Measurements from ENCODE around the gene EIF4G3. TPM values are rescaled to one million over a fixed set of nuclear protein-coding genes. Genes with fewer than 3 reads are reported as not detected.
A peak's percentile ranks its signal among the peaks of the same experiment; 100 is the strongest.

Gene EIF4G3
- total RNA-seq, 1 experiment from 2014 or later, result 72.0 TPM

DNA sequence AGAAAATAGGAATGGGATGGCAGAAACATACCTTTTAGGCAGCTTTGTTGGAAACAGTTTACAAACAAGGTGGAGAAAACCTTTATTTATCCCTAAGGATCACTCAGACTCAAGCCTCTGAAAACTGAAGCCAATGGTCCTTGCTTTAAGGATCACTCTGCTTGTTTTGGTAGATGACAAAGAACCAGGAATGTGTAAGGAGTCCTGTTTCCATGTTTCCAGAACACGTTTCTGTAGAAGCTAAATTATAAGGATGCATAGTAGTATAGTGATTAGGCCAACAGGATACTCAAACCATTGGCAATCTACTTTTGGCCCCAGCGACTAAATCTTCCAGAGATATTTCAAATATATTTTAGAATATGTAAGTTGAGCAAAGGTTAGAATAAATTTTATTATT is 240.5 kb downstream of the EIF4G3 start:
- H4K5ac ChIP-seq (ENCODE audit: insufficient read length, low read depth, low read length), result no peak overlapping the region
- no peak overlapping the region for H4K91ac ChIP-seq (ENCODE audit: insufficient read length, low read depth, low read length)
- H2BK20ac ChIP-seq (ENCODE audit: low read depth, low read length, poor library complexity, severe bottlenecking), result no peak overlapping the region
- no peak overlapping the region for H2AK5ac ChIP-seq (ENCODE audit: insufficient read length, low read length)
- H3T11ph ChIP-seq (ENCODE audit: low read length), result no peak overlapping the region
- H3K4me2 ChIP-seq (ENCODE audit: insufficient read depth, insufficient read length, low read length), result no peak overlapping the region
- no peak overlapping the region for H2BK12ac ChIP-seq (ENCODE audit: insufficient read length, low read depth, low read length)
- H3K4me1 Mint-ChIP-seq, result peaks cover 13 to 17% of the 10 kb centered on the region in 2 experiments
- DNase-seq, result no peak
- H3K79me1 ChIP-seq (ENCODE audit: insufficient read depth, low read depth, low read length, poor library complexity, severe bottlenecking), result no peaks in the 10 kb centered on the region
- H3K27ac ChIP-seq (ENCODE audit: insufficient read length, low read depth, low read length), result no peak overlapping the region
- H3K9me3 ChIP-seq (ENCODE audit: control insufficient read depth, low read depth, low read length), result no peaks in the 10 kb centered on the region
- no peak overlapping the region for H3K4ac ChIP-seq (ENCODE audit: low read depth, low read length)
- no peak overlapping the region for H3K9ac ChIP-seq (ENCODE audit: extremely low read depth, insufficient read length, low read length)
- H2AFZ ChIP-seq (ENCODE audit: low read length), result no peak overlapping the region
- WGBS (ENCODE audit: extremely low coverage, insufficient read length, low lambda C conversion rate), result no CpG with 5 or more reads among the region's 2 CpGs
- H3K36me3 Mint-ChIP-seq (ENCODE audit: insufficient read depth in 1 of 3, low read depth in 3 of 3), result peaks cover 3 to 17% (median 12%) of the 10 kb centered on the region in 3 experiments; a peak in 6 of 7 replicates
- no peaks in the 10 kb centered on the region for H3K27me3 Mint-ChIP-seq (ENCODE audit: low read depth)
- no peak overlapping the region for H3K23ac ChIP-seq (ENCODE audit: insufficient read length, low read depth, low read length)
- no peaks in the 10 kb centered on the region for H3K79me2 ChIP-seq (ENCODE audit: insufficient read depth, low read length)
- no peaks in the 10 kb centered on the region for H3K23me2 ChIP-seq (ENCODE audit: insufficient read length, low read depth, low read length, poor library complexity, severe bottlenecking)
- no peak overlapping the region for H3K18ac ChIP-seq (ENCODE audit: insufficient read length, low read depth, low read length)
- H3K27me3 ChIP-seq (ENCODE audit: insufficient read depth, low read length), result no peaks in the 10 kb centered on the region
- H2BK5ac ChIP-seq (ENCODE audit: insufficient read length, low read length), result no peak overlapping the region
- no peak overlapping the region for H2BK120ac ChIP-seq (ENCODE audit: low read depth, low read length, poor library complexity, severe bottlenecking)
- H3K27ac Mint-ChIP-seq, result peak overlapping the region in 2 of 3 experiments; percentile 82 to 91; a peak in 2 of 7 replicates
- no peak overlapping the region for H3K56ac ChIP-seq (ENCODE audit: insufficient read length, low read depth, low read length)
- TF ChIP-seq, protein P1, sequence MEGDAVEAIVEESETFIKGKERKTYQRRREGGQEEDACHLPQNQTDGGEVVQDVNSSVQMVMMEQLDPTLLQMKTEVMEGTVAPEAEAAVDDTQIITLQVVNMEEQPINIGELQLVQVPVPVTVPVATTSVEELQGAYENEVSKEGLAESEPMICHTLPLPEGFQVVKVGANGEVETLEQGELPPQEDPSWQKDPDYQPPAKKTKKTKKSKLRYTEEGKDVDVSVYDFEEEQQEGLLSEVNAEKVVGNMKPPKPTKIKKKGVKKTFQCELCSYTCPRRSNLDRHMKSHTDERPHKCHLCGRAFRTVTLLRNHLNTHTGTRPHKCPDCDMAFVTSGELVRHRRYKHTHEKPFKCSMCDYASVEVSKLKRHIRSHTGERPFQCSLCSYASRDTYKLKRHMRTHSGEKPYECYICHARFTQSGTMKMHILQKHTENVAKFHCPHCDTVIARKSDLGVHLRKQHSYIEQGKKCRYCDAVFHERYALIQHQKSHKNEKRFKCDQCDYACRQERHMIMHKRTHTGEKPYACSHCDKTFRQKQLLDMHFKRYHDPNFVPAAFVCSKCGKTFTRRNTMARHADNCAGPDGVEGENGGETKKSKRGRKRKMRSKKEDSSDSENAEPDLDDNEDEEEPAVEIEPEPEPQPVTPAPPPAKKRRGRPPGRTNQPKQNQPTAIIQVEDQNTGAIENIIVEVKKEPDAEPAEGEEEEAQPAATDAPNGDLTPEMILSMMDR (conservative IDR thresholded peaks at IDR 0.05), result no peak
- no peak overlapping the region for H2BK15ac ChIP-seq (ENCODE audit: low read depth, low read length)
- H3K14ac ChIP-seq (ENCODE audit: insufficient read depth, low read length), result no peak overlapping the region
- H4K8ac ChIP-seq (replicated peaks; ENCODE audit: insufficient read length, low read depth, low read length), result no peak overlapping the region
- no peaks in the 10 kb centered on the region for H3K9me3 Mint-ChIP-seq
- H4K20me1 ChIP-seq (ENCODE audit: control insufficient read depth, insufficient read depth, insufficient read length), result no peaks in the 10 kb centered on the region
- no peak overlapping the region for H3K4me3 Mint-ChIP-seq
- no peaks in the 10 kb centered on the region for H3K4me1 ChIP-seq (ENCODE audit: insufficient read depth, low read length)
